ENCODE results near the gene LPIN1. TPM values are rescaled to one million over a fixed set of nuclear protein-coding genes. Genes with fewer than 3 reads are reported as not detected.

LPIN1 gene
- total and polyA plus RNA-seq, 2 of the 8 experiments (the other 6 are each of a cell fraction or from before 2014, with no cell fraction given): 4.3 to 9.8 TPM

- peaks cover 0 to 3% of the 10 kb centered on the region in 2 experiments for H4K20me1 ChIP-seq (replicated peaks in 1 of 2; ENCODE audit: control insufficient read depth in 1 of 2, insufficient read depth in 2 of 2, low read length in 2 of 2)
- H3K56ac ChIP-seq (replicated peaks; ENCODE audit: insufficient read length, low read depth, low read length): no peak overlapping the region
- H2AFZ ChIP-seq (ENCODE audit: low read length): no peak overlapping the region
- no peak overlapping the region for H2BK5ac ChIP-seq (ENCODE audit: low read depth, low read length)
- H2BK15ac ChIP-seq (ENCODE audit: low read length): no peak overlapping the region
- no peak overlapping the region for H3K9ac ChIP-seq (replicated peaks in 1 of 4; ENCODE audit: extremely low read depth in 1 of 4, low read depth in 3 of 4, low read length in 3 of 4)
- H3K79me2 ChIP-seq (ENCODE audit: control insufficient read depth in 1 of 2, insufficient read depth in 2 of 2, low read length in 2 of 2): no peaks in the 10 kb centered on the region
- no peak overlapping the region for H4K91ac ChIP-seq (replicated peaks; ENCODE audit: insufficient read length, low read length)
- H3K79me1 ChIP-seq (ENCODE audit: low read depth, low read length): no peaks in the 10 kb centered on the region
- peak overlapping the region in 1 of 4 experiments; percentile 55; a peak in 1 of 8 replicates for H3K4me3 ChIP-seq (ENCODE audit: extremely low read depth in 1 of 4, insufficient read depth in 2 of 4, low read depth in 3 of 4, low read length in 4 of 4)
- H2BK20ac ChIP-seq (ENCODE audit: low read length): no peak overlapping the region
- POLR2A ChIA-PET (ENCODE audit: partially characterized antibody): no interaction called here
- FAIRE-seq (no peak), DNase-seq (ENCODE audit: low read depth in 1 of 2, low spot score in 2 of 2) (no peak)
- H3K23me2 ChIP-seq (ENCODE audit: low read depth, low read length): peaks cover 4% of the 10 kb centered on the region
- no peak overlapping the region for H3K18ac ChIP-seq (ENCODE audit: extremely low read depth, low read length)
- peak overlapping the region; percentile 39 to 89; a peak in 2 of 4 replicates for H3K4me2 ChIP-seq (ENCODE audit: insufficient read depth in 1 of 2, low read depth in 2 of 2, low read length in 2 of 2)
- no peak overlapping the region for H4K5ac ChIP-seq (ENCODE audit: insufficient read length, low read depth, low read length)
- H3K27me3 ChIP-seq (replicated peaks in 1 of 4; ENCODE audit: control insufficient read depth in 3 of 4, extremely low read depth in 1 of 4, insufficient read depth in 3 of 4, low read length in 3 of 4): no peaks in the 10 kb centered on the region; a peak in 2 of 7 replicates
- H2BK120ac ChIP-seq (replicated peaks; ENCODE audit: low read depth, low read length): no peak overlapping the region
- 80% methylated on average over 9 of the region's 10 CpGs; no CpG with 5 or more reads in 1 of the 2 experiments for WGBS, 2 experiments (ENCODE audit: extremely low coverage in 1 of 2, insufficient coverage in 1 of 2, insufficient read length in 1 of 2, insufficient replicate concordance in 2 of 2, low coverage in 1 of 2, low lambda C conversion rate in 2 of 2, missing lambda C conversion rate in 1 of 2)
- no peak overlapping the region for H3K27ac ChIP-seq (ENCODE audit: low read depth, low read length)
- no peak overlapping the region for H2AK5ac ChIP-seq (ENCODE audit: low read depth, low read length)
- TF ChIP-seq SIRT6 (IDR thresholded peaks at IDR 0.05; ENCODE audit: low read length): no peak
- TF ChIP-seq CHD1 (IDR thresholded peaks at IDR 0.05; ENCODE audit: low read depth, low read length): no peak
- TF ChIP-seq MAFK (IDR thresholded peaks at IDR 0.05; ENCODE audit: low read depth, low read length): no peak
- TF ChIP-seq CTCF (IDR thresholded peaks at IDR 0.05; ENCODE audit: control extremely low read depth in 1 of 3, insufficient read depth in 1 of 3, low read depth in 1 of 3, low read length in 3 of 3): no peak
- no peak for TF ChIP-seq JUND (IDR thresholded peaks at IDR 0.05; ENCODE audit: low read length)
- no peak for TF ChIP-seq ZNF274 (IDR thresholded peaks at IDR 0.05; ENCODE audit: borderline replicate concordance, extremely low read depth, low read length)
- no peak for TF ChIP-seq KDM1A (IDR thresholded peaks at IDR 0.05; ENCODE audit: borderline replicate concordance, low read length)
- no peak for TF ChIP-seq CREB1 (IDR thresholded peaks at IDR 0.05)
- TF ChIP-seq CHD2 (IDR thresholded peaks at IDR 0.05; ENCODE audit: low read length): no peak
- no peak overlapping the region for H3K4ac ChIP-seq (replicated peaks; ENCODE audit: insufficient read length, low read depth, low read length)
- no peaks in the 10 kb centered on the region for H3K9me3 ChIP-seq (ENCODE audit: insufficient read depth in 2 of 2, low read depth in 1 of 2, low read length in 1 of 2)
- no peak overlapping the region for H2BK12ac ChIP-seq (ENCODE audit: low read depth, low read length)
- CTCF ChIA-PET (ENCODE audit: partially characterized antibody): interaction anchor here (0.5 to 10.8 kb wide), 38 partner anchors 9 to 410 kb away, joined by 3 to 217 read pairs (median 4); partner anchors contain the start of gene LPIN1
- H3K23ac ChIP-seq (ENCODE audit: insufficient read length): no peak overlapping the region
- no peak overlapping the region for H3K14ac ChIP-seq (ENCODE audit: insufficient read length)
- H4K8ac ChIP-seq (ENCODE audit: extremely low read depth, insufficient read depth, low read length): 0 out of 2 replicates have a peak overlapping the region, but pooled peaks have one; percentile 72
- H3K4me1 ChIP-seq (replicated peaks in 1 of 4; ENCODE audit: control insufficient read depth in 3 of 4, insufficient read depth in 4 of 4, low read length in 3 of 4): 0 out of 7 replicates have a peak, but pooled peaks cover 0 to 4% (median 0%) of the 10 kb centered on the region in 4 experiments
- H3K36me3 ChIP-seq (ENCODE audit: control insufficient read depth in 2 of 4, insufficient read depth in 4 of 4, low read length in 3 of 4): peaks cover 0 to 18% (median 0%) of the 10 kb centered on the region in 4 experiments; a peak in 3 of 8 replicates
These were observed 37.8 kb downstream of the LPIN1 start for GRCh38 chr2:11784280-11784679.

All from H1 (cell line).